ENCODE measurements around the gene OGFR. TPM values are rescaled to one million over a fixed set of nuclear protein-coding genes. Genes with fewer than 3 reads are reported as not detected.

OGFR gene
- total and polyA plus RNA-seq, 2 experiments from 2014 or later = 9.6 to 50.6 TPM

- Histone ChIP-seq H3K27ac (ENCODE audit: low read depth) (no peak overlapping the region), H3K4me1 (ENCODE audit: insufficient read depth) (no peaks in the 10 kb centered on the region; the same call in 1 of the 2 replicates), H3F3A (replicated peaks; ENCODE audit: low read depth) (0 out of 2 replicates have a peak, but pooled peaks cover 2% of the 10 kb centered on the region), H3K4me2 (no peak overlapping the region), H3K9me2 (ENCODE audit: insufficient read depth) (no peaks in the 10 kb centered on the region), H3K4me3 (no peak overlapping the region), H3K36me3 (ENCODE audit: insufficient read depth) (no peaks in the 10 kb centered on the region), H3K27me3 (ENCODE audit: insufficient read depth) (no peaks in the 10 kb centered on the region), H3K79me2 (replicated peaks; ENCODE audit: insufficient read depth) (no peaks in the 10 kb centered on the region), H4K20me1 (replicated peaks; ENCODE audit: insufficient read depth) (no peaks in the 10 kb centered on the region), H2AFZ (no peak overlapping the region; the same call in 1 of the 2 replicates)
- no peaks in the 10 kb centered on the region for H3K36me3 Mint-ChIP-seq (ENCODE audit: low read depth)
- H3K4me1 Mint-ChIP-seq = peaks cover 12% of the 10 kb centered on the region
- H3K27me3 Mint-ChIP-seq (ENCODE audit: insufficient read depth, low read depth, poor library complexity) = peaks cover 7% of the 10 kb centered on the region
- no peak overlapping the region for H3K4me3 Mint-ChIP-seq
- ATAC-seq (no peak), DNase-seq (ENCODE audit: low spot score) (no peak)
- H3K9me3 Mint-ChIP-seq = no peaks in the 10 kb centered on the region
- no peak overlapping the region for H3K27ac Mint-ChIP-seq
- TF ChIP-seq CREB1 (CRISPR knock-in tag; IDR thresholded peaks at IDR 0.05; ENCODE audit: low read depth) (no peak), JUNB (IDR thresholded peaks at IDR 0.05; ENCODE audit: unreplicated experiment) (no peak), NANOG (IDR thresholded peaks at IDR 0.05; ENCODE audit: borderline replicate concordance) (no peak), ZNF462 (CRISPR knock-in tag; IDR thresholded peaks at IDR 0.05) (no peak), ZNF331 (CRISPR knock-in tag; IDR thresholded peaks at IDR 0.05; ENCODE audit: low read depth) (no peak), STAT1 (IDR thresholded peaks at IDR 0.05; ENCODE audit: unreplicated experiment) (no peak), REST (IDR thresholded peaks at IDR 0.05; ENCODE audit: unreplicated experiment) (no peak), CTCF (conservative IDR thresholded peaks at IDR 0.05; ENCODE audit: low read depth in 2 of 2) (no peak), EZH2phosphoT487 (IDR thresholded peaks at IDR 0.05; ENCODE audit: unreplicated experiment) (no peak), POLR2AphosphoS5 (IDR thresholded peaks at IDR 0.05; ENCODE audit: low read depth) (no peak), ETS1 (IDR thresholded peaks at IDR 0.05) (no peak), ZNF114 (CRISPR knock-in tag; IDR thresholded peaks at IDR 0.05) (no peak), EZH2 (IDR thresholded peaks at IDR 0.05; ENCODE audit: low read depth, unreplicated experiment) (no peak)
Measured at GRCh38 chr20:62779417-62779685, 25.3 kb upstream of the OGFR start.

All from GM23338 (cell line).